GM19043 (cell line): ENCODE measurements around the gene LCT.
A peak's percentile ranks its signal among the peaks of the same experiment; 100 is the strongest.
"Not testable (repeated sequence)": the region's sequence is repeated elsewhere in the genome, so short reads cannot be mapped to it uniquely, and the experiment has no call there.

Experiments used
- ATAC-seq: cut with Tn5 transposase; IDR thresholded peaks from one replicate; pipeline ENCODE4 v1.9.1; 2021; ENCODE audit warnings: low read depth; ENCODE audit not compliant: unreplicated experiment

The LCT gene

DNA sequence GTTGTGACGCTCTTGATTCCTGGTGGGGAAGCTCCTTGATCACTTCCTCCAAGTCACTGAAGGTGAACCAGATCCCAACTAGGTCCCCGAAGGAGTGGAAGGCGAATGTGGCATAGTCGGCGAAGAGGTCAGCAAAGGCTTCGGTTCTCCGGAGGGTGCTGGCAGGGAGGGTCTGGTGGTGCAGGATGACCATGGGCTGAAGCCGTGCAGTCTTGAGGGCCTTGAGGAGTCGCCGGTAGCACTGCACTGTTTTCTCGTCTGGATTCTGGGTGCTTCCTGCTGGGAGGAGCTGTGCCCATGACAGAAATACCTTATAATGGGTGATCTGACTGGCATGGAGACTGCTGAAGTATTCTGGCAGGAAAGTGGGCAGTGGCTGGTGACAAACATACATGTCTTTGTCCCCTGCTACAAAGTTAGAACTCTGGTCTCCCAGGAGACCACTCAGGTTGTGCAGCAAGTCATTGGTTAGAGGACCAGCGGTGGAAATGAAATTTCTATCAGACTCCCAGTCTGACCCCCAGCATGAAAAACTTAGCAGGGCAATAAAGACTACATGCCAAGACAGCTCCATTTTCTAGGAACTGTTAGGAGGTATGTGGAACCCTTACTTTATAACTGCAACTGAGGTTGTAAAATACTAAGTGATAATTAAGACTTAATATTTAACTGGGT, at the start of gene LCT:
TSS of gene LCT (minus strand) at position 589 of the 675 bp plus-strand sequence. CDS start at position 574, 15 bp downstream.
- no peak for ATAC-seq

GRCh38 chr2:135885709-135886108, 48.7 kb upstream of the LCT start:
- no peak for ATAC-seq

DNA sequence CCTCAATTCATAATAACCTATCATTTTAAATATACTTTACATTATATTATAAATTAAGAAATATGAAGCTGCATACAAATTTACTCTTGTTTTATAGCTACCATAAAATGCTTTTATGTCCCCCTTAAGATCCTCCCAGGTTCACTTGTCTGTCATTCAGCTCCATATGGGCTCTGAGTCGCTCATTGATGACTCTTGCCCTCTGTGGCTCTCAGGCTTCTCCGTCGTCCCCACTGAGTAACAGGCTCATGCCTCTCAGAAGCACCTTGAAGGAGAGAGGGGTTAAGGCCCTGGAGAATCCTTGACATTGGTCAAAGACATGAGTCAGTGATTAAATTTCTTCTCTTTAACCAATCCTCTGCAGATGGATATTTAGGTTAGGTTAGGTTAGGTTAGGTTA, 45.4 kb upstream of the LCT start:
- ATAC-seq: no peak

- ATAC-seq: not testable (repeated sequence)
Observed at GRCh38 chr2:135876770-135877169, 39.8 kb upstream of the LCT start.

- ATAC-seq: peak; percentile 95
Observed at GRCh38 chr2:135876066-135876711, 39.2 kb upstream of the LCT start, which contains the start of gene MCM6. TSS of gene MCM6 (minus strand) at chr2:135876443. CDS start at chr2:135876365, 78 bp downstream.

DNA sequence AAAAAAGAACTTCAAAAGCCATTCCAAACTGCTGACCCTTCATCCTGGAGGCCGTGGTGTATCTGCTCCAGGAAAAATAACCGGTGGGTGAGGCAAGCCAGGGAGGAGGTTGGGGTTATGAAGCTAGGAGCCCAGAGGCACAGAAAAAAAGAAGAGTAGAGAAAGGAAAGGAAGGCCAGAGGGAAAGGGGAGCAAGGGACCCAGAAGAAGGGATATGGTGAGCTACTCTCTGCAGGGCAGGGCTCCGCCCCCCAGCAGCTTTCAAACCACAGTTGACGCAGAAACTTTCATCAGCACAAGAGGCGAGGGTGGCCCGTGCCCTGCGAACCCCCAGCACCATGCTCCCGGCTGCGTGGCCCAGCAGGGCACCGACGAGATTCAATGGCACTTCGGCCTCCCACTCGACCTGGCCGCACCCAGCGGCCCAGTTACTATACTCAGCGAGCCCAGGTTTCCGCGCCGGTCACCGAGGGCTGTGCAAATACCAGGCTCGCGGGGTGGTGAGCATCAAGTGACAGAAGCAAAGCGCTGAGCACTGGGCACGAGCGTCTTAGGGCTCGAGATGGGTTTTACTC, 38.6 kb upstream of the LCT start:
- peak; percentile 54 for ATAC-seq

DNA sequence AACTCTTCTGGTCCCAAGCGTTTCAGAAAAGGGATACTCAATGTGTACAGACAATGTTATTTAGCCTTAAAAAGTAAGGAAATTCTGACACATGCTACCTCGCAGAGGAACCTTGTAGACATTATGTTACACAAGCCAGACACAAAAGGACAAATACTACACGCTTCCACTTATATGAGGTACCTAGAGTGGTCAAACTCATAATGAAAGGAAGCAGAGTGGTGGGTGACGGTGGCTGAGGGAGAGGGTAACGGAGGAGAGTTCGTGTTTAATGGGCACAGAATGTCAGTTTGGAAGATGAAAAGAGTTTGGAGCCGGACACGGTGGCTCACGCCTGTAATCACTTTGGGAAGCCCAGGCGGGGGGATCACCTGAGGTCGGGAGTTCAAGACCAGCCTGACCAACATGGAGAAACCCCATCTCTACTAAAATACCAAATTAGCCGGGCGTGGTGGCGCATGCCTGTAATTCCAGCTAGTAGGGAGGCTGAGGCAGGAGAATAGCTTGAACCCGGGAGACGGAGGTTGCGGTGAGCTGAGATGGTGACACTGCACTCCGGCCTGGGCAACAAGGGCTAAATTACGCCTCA, 37.9 kb upstream of the LCT start:
- ATAC-seq: no peak

DNA sequence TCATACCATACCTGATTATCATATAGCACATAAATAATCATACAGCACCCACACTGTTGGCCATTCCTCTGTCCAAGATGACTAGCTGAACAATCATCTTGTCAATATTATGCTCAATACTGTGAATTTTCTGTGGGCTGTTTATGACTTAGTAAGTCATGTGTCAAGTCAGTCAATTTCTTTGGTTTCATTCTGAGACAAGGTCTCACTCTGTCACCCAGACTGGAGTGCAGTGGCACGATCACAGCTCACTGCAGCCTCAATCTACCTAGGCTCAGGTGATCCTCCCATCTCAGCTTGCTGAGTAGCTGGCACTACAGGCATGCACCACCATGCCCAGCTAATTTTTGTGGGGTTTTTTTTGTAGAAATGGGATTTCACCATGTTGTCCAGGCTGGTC, 33.6 kb upstream of the LCT start:
- no peak for ATAC-seq

- no peak for ATAC-seq
Observed at GRCh38 chr2:135863233-135863632, 26.2 kb upstream of the LCT start.

- no peak for ATAC-seq
Observed at GRCh38 chr2:135862718-135863117, 25.7 kb upstream of the LCT start.

- no peak for ATAC-seq
Observed at GRCh38 chr2:135853401-135853800, 16.4 kb upstream of the LCT start.

DNA sequence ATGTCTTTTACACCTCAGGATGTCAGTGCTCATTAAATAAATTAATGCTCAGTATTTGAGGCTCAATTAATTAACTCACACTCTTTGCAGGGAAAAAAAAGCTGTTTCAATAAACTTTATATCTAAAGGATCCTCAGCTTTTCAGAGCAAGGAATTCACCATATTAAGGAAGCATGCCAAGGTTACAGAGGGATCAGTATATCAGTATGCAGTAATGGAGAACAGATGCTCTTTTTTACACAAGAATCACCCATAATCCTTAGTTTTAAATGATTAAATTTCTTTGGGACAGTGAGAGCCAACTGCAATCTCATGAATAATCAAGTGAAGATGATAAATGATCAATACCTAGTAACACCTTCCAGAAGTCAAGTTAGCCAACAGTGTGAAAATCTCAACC, 14.9 kb upstream of the LCT start:
- no peak for ATAC-seq

- no peak for ATAC-seq
Observed at GRCh38 chr2:135850892-135851668, 14.1 kb upstream of the LCT start.

DNA sequence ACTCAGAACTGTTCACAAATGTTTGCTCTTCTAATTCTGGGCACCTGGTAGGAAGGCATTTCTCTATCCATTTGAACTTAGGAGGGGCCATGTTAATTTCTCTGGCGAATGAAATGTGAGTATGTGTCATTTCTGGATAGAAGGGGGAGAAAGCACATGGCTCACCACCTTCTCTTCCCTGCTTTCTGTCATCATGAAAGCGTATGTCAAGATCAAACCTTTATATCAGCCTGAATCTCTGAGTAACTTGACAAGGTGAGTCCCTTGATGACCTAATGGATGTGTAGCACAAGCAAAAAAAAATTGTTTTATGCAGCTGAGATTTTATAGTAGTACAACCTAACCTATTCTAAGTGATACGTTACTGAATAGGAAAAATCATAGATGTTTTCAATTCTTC, 12.1 kb upstream of the LCT start:
- no peak for ATAC-seq

- no peak for ATAC-seq
Observed at GRCh38 chr2:135845997-135846396, 9.0 kb upstream of the LCT start.

DNA sequence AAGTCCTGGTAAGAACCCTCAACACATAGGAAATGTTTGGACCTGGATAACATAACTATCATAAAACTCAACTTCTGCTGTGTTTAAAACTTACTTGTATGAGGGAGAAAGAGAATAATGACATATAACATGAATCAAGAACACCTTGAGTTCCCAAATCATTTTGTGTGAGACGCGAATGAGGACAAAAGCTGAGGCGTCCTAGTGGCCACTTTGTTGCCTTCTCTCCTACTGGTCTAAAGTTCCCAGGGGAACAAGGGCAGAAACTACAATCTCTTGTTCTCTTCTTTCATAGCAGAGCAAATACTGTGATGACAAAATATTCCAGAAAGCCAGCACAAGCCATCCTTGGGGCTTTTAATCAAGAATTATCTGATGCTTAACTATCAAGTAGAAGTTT, 8.3 kb upstream of the LCT start:
- ATAC-seq: no peak

DNA sequence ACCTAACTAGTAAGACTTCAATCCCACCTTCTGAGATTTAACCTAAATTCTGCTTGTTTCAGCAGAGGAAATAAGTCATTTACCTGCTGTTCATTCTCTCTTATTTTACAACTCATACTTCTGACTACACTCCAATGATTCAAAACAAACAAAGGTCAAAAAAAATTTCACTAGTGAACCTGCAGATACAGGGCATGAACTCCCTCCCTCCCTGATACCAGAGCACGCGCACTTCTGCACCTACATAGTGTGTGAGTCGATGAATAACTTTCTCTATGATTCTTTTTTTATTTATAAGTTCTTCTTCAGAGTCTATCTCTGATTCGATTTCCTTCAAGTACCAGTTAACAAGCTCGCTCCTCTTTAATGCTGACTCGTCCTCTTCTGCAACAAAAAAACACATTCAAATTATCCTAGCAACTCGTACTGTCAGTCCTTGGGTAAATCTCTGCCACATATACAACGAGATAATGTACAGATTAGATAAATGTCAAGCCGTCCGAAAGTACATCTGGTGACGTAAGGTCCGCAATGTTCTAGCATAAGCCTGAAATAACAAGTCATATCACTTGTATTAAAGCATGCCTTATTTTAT, 7.4 kb upstream of the LCT start:
- ATAC-seq: no peak

DNA sequence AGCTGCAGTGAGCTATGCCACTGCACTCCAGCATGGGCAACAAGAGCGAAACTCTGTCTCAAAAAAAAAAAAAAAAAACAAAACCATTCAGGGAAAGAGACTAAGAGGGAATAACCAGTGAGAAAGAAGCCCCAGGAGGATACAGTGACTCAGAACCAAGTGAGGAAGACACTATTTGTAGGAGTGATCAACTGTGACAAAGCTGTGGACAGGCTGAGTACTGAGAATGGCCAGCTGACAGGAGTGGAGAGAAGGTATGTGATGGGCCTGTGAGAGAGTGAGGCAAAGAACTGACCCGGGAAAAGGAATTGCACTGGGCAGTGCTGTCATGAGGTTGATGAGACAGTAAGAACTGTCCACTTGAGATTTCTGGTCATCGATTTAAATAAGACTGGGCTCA, 6.7 kb upstream of the LCT start:
- no peak for ATAC-seq

- no peak for ATAC-seq
Observed at GRCh38 chr2:135840601-135841000, 3.6 kb upstream of the LCT start.

DNA sequence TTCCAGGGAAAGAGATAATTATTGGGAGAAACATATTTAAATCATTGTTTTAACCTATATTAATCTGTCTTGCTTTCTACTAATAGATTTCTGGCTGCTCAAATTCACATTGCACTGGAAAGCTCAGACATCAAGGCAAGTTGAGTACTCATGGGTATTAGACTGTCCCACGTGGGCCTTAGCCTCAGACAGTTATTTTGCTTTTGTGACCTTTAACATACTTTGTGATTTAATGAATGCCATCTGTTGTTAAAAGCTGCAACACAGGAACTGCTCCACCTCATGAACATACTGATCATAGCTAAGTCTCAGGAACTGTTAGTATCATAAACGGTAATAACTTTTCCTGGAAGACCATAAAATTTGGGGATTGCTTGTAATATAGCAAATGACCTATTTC, 2.7 kb upstream of the LCT start:
- ATAC-seq: no peak
